HepG2 (cell line): Measurements from ENCODE around the gene GCDH. TPM values are rescaled to one million over a fixed set of nuclear protein-coding genes. Genes with fewer than 3 reads are reported as not detected.

ENCODE experiments used
- BRCA1 ChIP-seq: sonication (generic); formaldehyde crosslinking; IDR thresholded peaks from 2 replicates; pipeline ENCODE4 v1.4.0; 2020; ENCODE audit warnings: missing genetic modification reagents
- CBX5 ChIP-seq: sonication (generic); formaldehyde crosslinking; IDR thresholded peaks from 2 replicates; pipeline ENCODE4 v1.4.0; 2020; ENCODE audit warnings: missing genetic modification reagents, borderline replicate concordance
- CENPT ChIP-seq: sonication (generic); formaldehyde crosslinking; IDR thresholded peaks from 2 replicates; pipeline ENCODE4 v1.8.0; 2022; ENCODE audit warnings: low read depth, mild to moderate bottlenecking, moderate library complexity, missing genetic modification reagents
- ESRRA ChIP-seq: sonication (generic); formaldehyde crosslinking; IDR thresholded peaks from 2 replicates; pipeline ENCODE4 v1.5.1; 2020; ENCODE audit warnings: mild to moderate bottlenecking, low read depth, missing genetic modification reagents
- HOXA9 ChIP-seq: sonication (generic); formaldehyde crosslinking; IDR thresholded peaks from 2 replicates; pipeline ENCODE4 v1.8.1; 2022; ENCODE audit warnings: missing genetic modification reagents, mild to moderate bottlenecking, moderate library complexity, borderline replicate concordance
- KDM3A ChIP-seq: IDR thresholded peaks from 2 replicates; pipeline ENCODE4 v1.6.1; 2018; ENCODE audit warnings: low read depth, missing compliant biosample characterization
- MBD4 ChIP-seq: IDR thresholded peaks from 2 replicates; pipeline ENCODE4 v1.6.1; 2012; ENCODE audit warnings: low read length, inconsistent platforms, borderline replicate concordance
- MED1 ChIP-seq: sonication (generic); formaldehyde crosslinking; IDR thresholded peaks from 2 replicates; pipeline ENCODE4 v1.4.0; 2020; ENCODE audit warnings: missing genetic modification reagents
- MYPOP ChIP-seq: sonication (generic); formaldehyde crosslinking; IDR thresholded peaks from 2 replicates; pipeline ENCODE4 v1.8.1; 2023; ENCODE audit warnings: mild to moderate bottlenecking, moderate library complexity, missing genetic modification reagents
- NFIB ChIP-seq: sonication (generic); formaldehyde crosslinking; IDR thresholded peaks from 2 replicates; pipeline ENCODE4 v1.9.0; 2021; ENCODE audit warnings: missing genetic modification reagents, mild to moderate bottlenecking, borderline replicate concordance
- TFE3 ChIP-seq: IDR thresholded peaks from 2 replicates; pipeline ENCODE4 v1.6.1; 2016
- THYN1 ChIP-seq: sonication (generic); formaldehyde crosslinking; IDR thresholded peaks from 2 replicates; pipeline ENCODE4 v1.8.1; 2023; ENCODE audit warnings: low read depth, mild to moderate bottlenecking, moderate library complexity, missing genetic modification reagents, borderline replicate concordance
- XRCC5 ChIP-seq: fragments of 200-400 bp; formaldehyde crosslinking; optimal IDR thresholded peaks from 2 replicates; pipeline ENCODE3; 2017; ENCODE audit warnings: mild to moderate bottlenecking, low read length
- ZBTB1 ChIP-seq: sonication (generic); formaldehyde crosslinking; IDR thresholded peaks from 2 replicates; pipeline ENCODE4 v1.4.0; 2020; ENCODE audit warnings: missing genetic modification reagents, borderline replicate concordance
- ZFP1 ChIP-seq: IDR thresholded peaks from 2 replicates; pipeline ENCODE4 v1.6.1; 2016
- ZFP62 ChIP-seq: sonication (generic); formaldehyde crosslinking; IDR thresholded peaks from 2 replicates; pipeline ENCODE4 v1.4.0; 2020; ENCODE audit warnings: missing genetic modification reagents
- ZNF205 ChIP-seq: IDR thresholded peaks from 2 replicates; pipeline ENCODE4 v1.6.1; 2018; ENCODE audit warnings: missing biosample characterization, missing genetic modification reagents
- ZNF432 ChIP-seq: sonication (generic); formaldehyde crosslinking; IDR thresholded peaks from 2 replicates; pipeline ENCODE4 v1.5.0; 2020; ENCODE audit warnings: missing genetic modification reagents, mild to moderate bottlenecking, borderline replicate concordance
- ZNF484 ChIP-seq: sonication (generic); formaldehyde crosslinking; IDR thresholded peaks from 2 replicates; pipeline ENCODE4 v1.5.1; 2020; ENCODE audit warnings: mild to moderate bottlenecking, low read depth, missing genetic modification reagents, borderline replicate concordance
- ZNF546 ChIP-seq: sonication (generic); formaldehyde crosslinking; conservative IDR thresholded peaks from 2 replicates; pipeline ENCODE4 v1.8.1; 2023; ENCODE audit warnings: mild to moderate bottlenecking, missing genetic modification reagents
- ZNF564 ChIP-seq: sonication (generic); formaldehyde crosslinking; IDR thresholded peaks from 2 replicates; pipeline ENCODE4 v1.8.1; 2023; ENCODE audit warnings: mild to moderate bottlenecking, missing genetic modification reagents
- ZNF614 ChIP-seq: IDR thresholded peaks from 2 replicates; pipeline ENCODE4 v1.6.1; 2018; ENCODE audit warnings: missing biosample characterization, missing genetic modification reagents, inconsistent platforms, borderline replicate concordance
- ZNF841 ChIP-seq: sonication (generic); formaldehyde crosslinking; IDR thresholded peaks from 2 replicates; pipeline ENCODE4 v1.8.1; 2023; ENCODE audit warnings: missing genetic modification reagents, borderline replicate concordance
- ZSCAN12 ChIP-seq: sonication (generic); formaldehyde crosslinking; IDR thresholded peaks from 2 replicates; pipeline ENCODE4 v1.9.0; 2021; ENCODE audit warnings: mild to moderate bottlenecking, missing genetic modification reagents
- ZSCAN21 ChIP-seq: sonication (generic); formaldehyde crosslinking; IDR thresholded peaks from 2 replicates; pipeline ENCODE4 v1.8.0; 2022; ENCODE audit warnings: mild to moderate bottlenecking, missing genetic modification reagents, moderate library complexity, borderline replicate concordance
- polyA plus RNA-seq, 8 experiments: library from polyadenylated mRNA; depleted of rRNA in 3 of 8; stranded (reverse) in 7 of 8; unstranded in 1 of 8; fragments of >200 nt; fragmentation: Illumina TruSeq in 4 of 8; extraction: Trizol in 4 of 8; gene quantifications; 2 replicates each; pipeline versions ENCODE4 v1.2.1 to v1.2.3, GENCODE V29; 2011 to 2016; ENCODE audit warnings: low read depth in 4 of 8, missing spikeins in 1 of 8, mixed read lengths in 1 of 8; ENCODE audit not compliant: insufficient read depth in 1 of 8
- total RNA-seq, 5 experiments: library from RNA; depleted of rRNA; stranded (reverse); fragments of >200 nt; fragmentation: Illumina TruSeq; extraction: Trizol; gene quantifications; 2 replicates each; pipeline ENCODE4 v1.2.3, GENCODE V29; 2016; ENCODE audit warnings: low read depth in 1 of 5
- TF ChIP-seq, protein P1 (sequence below): sonication (generic); formaldehyde crosslinking; IDR thresholded peaks from 2 replicates; pipeline ENCODE4 v1.5.0; 2020; ENCODE audit warnings: missing genetic modification reagents, mild to moderate bottlenecking, borderline replicate concordance

GCDH gene
- total and polyA plus RNA-seq, 2 of the 13 experiments (the other 11 are each of a cell fraction or from before 2014, with no cell fraction given), result 15.1 to 38.0 TPM

DNA sequence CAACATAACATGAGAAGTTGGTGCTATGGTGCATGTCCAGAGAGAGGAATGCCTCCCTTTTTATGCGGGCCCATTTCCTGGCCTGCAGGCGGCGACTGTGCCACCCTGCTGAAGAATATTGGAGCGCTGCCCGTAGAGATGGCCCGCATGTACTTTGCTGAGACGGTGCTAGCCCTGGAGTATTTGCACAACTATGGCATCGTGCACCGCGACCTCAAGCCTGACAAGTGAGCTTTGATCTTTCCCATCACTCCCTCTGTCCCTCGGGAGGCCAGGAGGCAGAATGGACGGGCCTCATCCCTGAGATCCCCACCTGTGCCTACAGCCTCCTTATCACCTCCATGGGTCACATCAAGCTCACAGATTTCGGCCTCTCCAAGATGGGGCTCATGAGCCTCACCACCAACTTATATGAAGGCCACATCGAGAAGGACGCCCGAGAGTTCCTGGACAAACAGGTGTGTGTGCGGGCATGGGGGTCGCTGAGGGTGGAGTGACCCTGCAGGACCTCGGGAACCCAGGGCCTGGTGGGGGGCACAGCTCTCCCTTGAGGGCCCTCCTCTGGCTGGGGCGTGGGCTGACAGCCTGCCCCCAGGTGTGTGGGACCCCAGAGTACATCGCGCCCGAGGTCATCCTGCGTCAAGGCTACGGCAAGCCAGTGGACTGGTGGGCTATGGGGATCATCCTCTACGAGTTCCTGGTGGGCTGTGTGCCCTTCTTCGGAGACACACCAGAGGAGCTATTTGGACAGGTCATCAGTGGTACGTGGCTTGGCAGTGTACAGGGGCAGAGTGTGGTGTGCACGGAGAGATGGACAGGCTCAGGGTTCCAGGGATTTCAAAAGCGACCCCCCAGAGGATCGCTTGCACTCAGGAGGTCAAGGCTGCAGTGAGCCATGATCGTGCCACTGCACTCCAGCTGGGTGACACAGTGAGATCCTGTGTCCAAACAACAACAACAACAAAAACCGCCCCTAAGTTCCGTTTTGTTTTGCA is 25.9 kb upstream of the GCDH start (continued):
- TF ChIP-seq, protein P1, sequence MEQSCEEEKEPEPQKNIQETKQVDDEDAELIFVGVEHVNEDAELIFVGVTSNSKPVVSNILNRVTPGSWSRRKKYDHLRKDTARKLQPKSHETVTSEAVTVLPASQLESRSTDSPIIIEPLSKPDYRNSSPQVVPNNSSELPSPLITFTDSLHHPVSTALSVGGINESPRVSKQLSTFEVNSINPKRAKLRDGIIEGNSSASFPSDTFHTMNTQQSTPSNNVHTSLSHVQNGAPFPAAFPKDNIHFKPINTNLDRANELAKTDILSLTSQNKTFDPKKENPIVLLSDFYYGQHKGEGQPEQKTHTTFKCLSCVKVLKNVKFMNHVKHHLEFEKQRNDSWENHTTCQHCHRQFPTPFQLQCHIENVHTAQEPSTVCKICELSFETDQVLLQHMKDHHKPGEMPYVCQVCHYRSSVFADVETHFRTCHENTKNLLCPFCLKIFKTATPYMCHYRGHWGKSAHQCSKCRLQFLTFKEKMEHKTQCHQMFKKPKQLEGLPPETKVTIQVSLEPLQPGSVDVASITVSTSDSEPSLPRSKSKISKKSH (CRISPR knock-in tag), result no peak
- TF ChIP-seq CENPT (CRISPR knock-in tag), result no peak
- no peak for TF ChIP-seq HOXA9
- TF ChIP-seq ZBTB1 (CRISPR knock-in tag), result no peak
- TF ChIP-seq ZNF205, result 0 out of 2 replicates have a peak, but pooled peaks have one; percentile 39
- TF ChIP-seq TFE3, result no peak
- no peak for TF ChIP-seq ZFP62 (CRISPR knock-in tag)
- no peak for TF ChIP-seq ZNF484
- TF ChIP-seq KDM3A (CRISPR knock-in tag), result no peak
- TF ChIP-seq MBD4, result no peak
- 0 out of 2 replicates have a peak, but pooled peaks have one; percentile 42 for TF ChIP-seq MYPOP (CRISPR knock-in tag)
- no peak for TF ChIP-seq ZNF546 (CRISPR knock-in tag)
- TF ChIP-seq ZSCAN12 (CRISPR knock-in tag), result no peak
- no peak for TF ChIP-seq ESRRA (CRISPR knock-in tag)
- TF ChIP-seq THYN1 (CRISPR knock-in tag), result no peak
- TF ChIP-seq CBX5 (CRISPR knock-in tag), result no peak; the same call in none of the 2 replicates
- TF ChIP-seq MED1 (CRISPR knock-in tag), result peak; percentile 70
- TF ChIP-seq ZFP1, result no peak
- TF ChIP-seq ZNF432 (CRISPR knock-in tag), result no peak
- TF ChIP-seq XRCC5, result peak; percentile 53
- TF ChIP-seq ZNF564 (CRISPR knock-in tag), result no peak
- no peak for TF ChIP-seq BRCA1 (CRISPR knock-in tag)
- 0 out of 2 replicates have a peak, but pooled peaks have one; percentile 39 for TF ChIP-seq NFIB (CRISPR knock-in tag)
- TF ChIP-seq ZNF841 (CRISPR knock-in tag), result no peak
- TF ChIP-seq ZNF614 (CRISPR knock-in tag), result 0 out of 2 replicates have a peak, but pooled peaks have one; percentile 49
- peak; percentile 65; the same call in 1 of the 2 replicates for TF ChIP-seq ZSCAN21 (CRISPR knock-in tag)
